Neural cell (in vitro differentiated cells): Measurements from ENCODE around the gene HDAC4.

ENCODE experiments used
- EP300 ChIP-seq: fragments of 450-650 bp; conservative IDR thresholded peaks from 2 replicates; pipeline ENCODE4 v1.6.1; 2014; ENCODE audit warnings: antibody characterized with exemption, mild to moderate bottlenecking, moderate library complexity; ENCODE audit not compliant: poor library complexity, severe bottlenecking
- EZH2 ChIP-seq: fragments of 200-600, 300-800 bp; shearing (Covaris generic), sonication (generic); IDR thresholded peaks from 2 replicates; pipeline ENCODE4 v1.6.1; 2014; ENCODE audit warnings: antibody characterized with exemption, low read length, borderline replicate concordance, mild to moderate bottlenecking; ENCODE audit not compliant: insufficient read depth, poor library complexity, severe bottlenecking
- POLR2AphosphoS5 ChIP-seq: IDR thresholded peaks from 2 replicates; pipeline ENCODE4 v1.6.1; 2012

DNA sequence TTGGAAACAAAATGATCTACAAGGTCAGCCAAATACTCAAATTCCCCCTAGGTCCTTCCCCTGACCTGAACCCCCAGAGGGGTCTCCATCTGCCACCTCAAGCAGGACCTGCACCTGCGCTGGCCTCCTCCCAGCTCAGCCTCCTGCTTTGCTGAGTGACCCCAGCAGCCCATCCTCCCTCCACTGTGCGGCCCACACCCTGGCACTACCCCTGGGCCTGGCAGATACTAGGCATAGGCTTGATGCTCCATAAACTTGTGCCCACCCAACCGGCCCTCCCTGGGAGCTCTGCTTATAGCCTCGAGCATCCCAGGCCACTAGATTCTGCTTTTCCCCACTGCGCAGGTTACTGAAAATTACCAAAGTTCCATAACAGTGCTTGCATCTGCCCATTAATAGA lies 156.2 kb downstream of the HDAC4 start:
- no peak for TF ChIP-seq EZH2
- no peak for TF ChIP-seq EP300
- TF ChIP-seq POLR2AphosphoS5: no peak
